Activated CD4-positive, alpha-beta memory T cell treated with anti-CD3 and anti-CD28 coated beads, Interleukin-2, amount 10 ng/mL, durations not matched to agents 7 days and 5 days (primary cell): Measurements from ENCODE around the gene ALDH1A1. TPM values are rescaled to one million over a fixed set of nuclear protein-coding genes. Genes with fewer than 3 reads are reported as not detected.

Experiments
- CTCF ChIA-PET: fragments of 350-600 bp; sonication (Branson Sonifier 250); formaldehyde crosslinking; loops from one replicate; lab custom pipeline; 2021; ENCODE audit warnings: antibody characterized with exemption, inconsistent platforms; lab: Charles Lee
- POLR2A ChIA-PET: fragments of 350-600 bp; sonication (Branson Sonifier 250); formaldehyde crosslinking; loops from one replicate; lab custom pipeline; 2021; ENCODE audit warnings: antibody characterized with exemption; lab: Charles Lee
- DNase-seq: peaks from one replicate; pipeline ENCODE4 v3.0.0-alpha.2; 2020
- H3K27ac Mint-ChIP-seq: one replicate; pipeline ENCODE4 v1.8.0; 2021; ENCODE audit warnings: mild to moderate bottlenecking, mixed read lengths
- H3K27me3 Mint-ChIP-seq: one replicate; pipeline ENCODE4 v1.8.0; 2021; ENCODE audit warnings: mixed read lengths
- H3K36me3 Mint-ChIP-seq: one replicate; pipeline ENCODE4 v1.8.0; 2021; ENCODE audit warnings: low read depth, mixed read lengths
- H3K4me1 Mint-ChIP-seq: one replicate; pipeline ENCODE4 v1.8.0; 2021; ENCODE audit warnings: mixed read lengths
- H3K4me3 Mint-ChIP-seq: one replicate; pipeline ENCODE4 v1.8.0; 2021; ENCODE audit warnings: mild to moderate bottlenecking, mixed read lengths
- H3K9me3 Mint-ChIP-seq: one replicate; pipeline ENCODE4 v1.8.0; 2021; ENCODE audit warnings: mixed read lengths
- total RNA-seq, 2 experiments: library from RNA; stranded (reverse); gene quantifications; one replicate each; pipeline ENCODE4 v1.2.3, GENCODE V29; 2021

ALDH1A1 gene
- total RNA-seq, 2 experiments from 2014 or later: not detected

GRCh38 chr9:72915659-72916058 lies 37.2 kb downstream of the ALDH1A1 start:
- no peak for DNase-seq
- ChIA-PET CTCF (no interaction called here), POLR2A (no interaction called here)
- H3K36me3 Mint-ChIP-seq: no peaks in the 10 kb centered on the region
- H3K27me3 Mint-ChIP-seq: peaks cover 2% of the 10 kb centered on the region
- H3K9me3 Mint-ChIP-seq: no peaks in the 10 kb centered on the region
- no peak overlapping the region for H3K4me3 Mint-ChIP-seq
- no peaks in the 10 kb centered on the region for H3K4me1 Mint-ChIP-seq
- H3K27ac Mint-ChIP-seq: no peak overlapping the region

GRCh38 chr9:72914750-72915149 lies 38.1 kb downstream of the ALDH1A1 start:
- ChIA-PET POLR2A (no interaction called here), CTCF (no interaction called here)
- no peak overlapping the region for H3K27ac Mint-ChIP-seq
- H3K36me3 Mint-ChIP-seq: no peaks in the 10 kb centered on the region
- no peaks in the 10 kb centered on the region for H3K4me1 Mint-ChIP-seq
- no peaks in the 10 kb centered on the region for H3K9me3 Mint-ChIP-seq
- H3K27me3 Mint-ChIP-seq: peaks cover 2% of the 10 kb centered on the region
- no peak for DNase-seq
- no peak overlapping the region for H3K4me3 Mint-ChIP-seq

DNA sequence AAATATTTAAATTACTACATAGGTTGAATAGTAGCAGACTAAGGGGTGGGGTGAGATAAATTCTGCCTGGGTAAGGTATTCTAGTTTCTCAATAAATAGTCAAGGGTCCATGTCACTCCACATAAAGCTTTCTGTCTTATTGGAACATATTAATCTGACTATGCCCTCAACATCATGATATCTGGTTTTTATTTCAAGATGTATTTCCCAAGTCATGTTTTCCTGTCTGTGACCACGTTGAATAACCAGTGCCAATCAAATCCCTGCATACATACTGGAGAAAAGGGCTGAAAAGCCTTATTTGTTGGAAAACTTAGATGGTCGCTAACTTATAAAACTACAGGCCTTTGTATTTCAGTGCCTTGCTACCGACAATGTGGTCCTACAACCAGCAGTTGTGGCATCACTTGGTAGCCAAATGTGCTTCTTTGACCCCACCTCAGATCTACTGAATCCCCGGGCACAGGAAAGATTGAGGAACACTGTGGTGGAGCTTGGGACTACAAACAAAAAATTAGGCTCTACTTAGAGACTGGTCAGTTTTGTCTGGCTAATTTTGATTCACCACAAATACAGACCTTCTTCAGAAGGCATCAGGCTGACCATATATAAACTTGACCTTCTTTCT lies 39.4 kb downstream of the ALDH1A1 start:
- H3K4me3 Mint-ChIP-seq: no peak overlapping the region
- ChIA-PET CTCF (no interaction called here), POLR2A (no interaction called here)

DNA sequence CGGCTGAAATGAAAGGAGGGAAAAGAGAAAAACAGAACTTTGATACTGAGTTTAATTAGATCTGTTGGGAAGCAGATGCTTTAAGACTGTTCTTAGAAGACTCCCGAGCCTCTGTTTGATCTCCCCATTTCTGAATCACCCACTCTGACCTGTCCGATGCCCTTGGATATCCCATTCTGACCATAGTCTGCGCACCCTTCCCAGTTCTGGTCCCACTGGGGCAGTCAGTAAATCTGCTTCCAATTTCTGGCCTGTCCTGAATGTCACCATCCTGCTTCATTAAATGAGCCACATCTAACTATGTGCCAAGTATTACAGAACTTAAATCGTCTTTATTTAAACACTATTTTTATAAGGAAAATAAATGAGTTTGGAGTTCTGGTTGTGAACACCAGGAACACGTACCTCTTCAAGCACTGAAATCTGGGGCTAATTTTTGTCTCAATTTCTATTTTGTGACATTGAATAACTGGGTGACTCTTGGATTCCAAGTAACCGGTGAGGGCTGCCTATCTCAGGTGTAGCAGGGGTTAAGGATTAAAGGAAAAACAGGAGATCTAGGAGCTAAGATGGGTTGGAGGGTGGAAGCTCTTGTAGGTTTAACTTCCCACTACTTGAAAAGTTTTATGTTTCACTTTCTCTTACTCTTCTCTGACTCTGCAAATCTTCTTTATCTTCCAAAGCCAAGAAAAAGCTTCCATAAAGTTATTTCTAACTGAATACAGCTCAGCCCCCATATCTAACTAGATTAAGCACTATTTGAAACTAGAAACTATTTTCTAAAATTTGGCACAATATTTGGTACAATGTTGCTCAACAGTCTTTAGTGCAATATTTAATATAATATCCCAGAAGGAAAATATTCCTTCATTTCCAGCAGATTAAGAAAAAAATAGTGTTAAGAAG lies 40.1 kb downstream of the ALDH1A1 start:
- Mint-ChIP-seq H3K9me3 (no peaks in the 10 kb centered on the region), H3K4me1 (no peaks in the 10 kb centered on the region), H3K36me3 (no peaks in the 10 kb centered on the region), H3K27ac (no peak overlapping the region), H3K4me3 (no peak overlapping the region), H3K27me3 (no peaks in the 10 kb centered on the region)
- DNase-seq: no peak
- ChIA-PET CTCF (no interaction called here), POLR2A (no interaction called here)

More for the DNA sequence above, 39.4 kb downstream of the ALDH1A1 start:
- no peaks in the 10 kb centered on the region for H3K27me3 Mint-ChIP-seq
- H3K4me1 Mint-ChIP-seq: no peaks in the 10 kb centered on the region
- no peak overlapping the region for H3K27ac Mint-ChIP-seq
- no peak for DNase-seq
- no peaks in the 10 kb centered on the region for H3K36me3 Mint-ChIP-seq
- no peaks in the 10 kb centered on the region for H3K9me3 Mint-ChIP-seq

DNA sequence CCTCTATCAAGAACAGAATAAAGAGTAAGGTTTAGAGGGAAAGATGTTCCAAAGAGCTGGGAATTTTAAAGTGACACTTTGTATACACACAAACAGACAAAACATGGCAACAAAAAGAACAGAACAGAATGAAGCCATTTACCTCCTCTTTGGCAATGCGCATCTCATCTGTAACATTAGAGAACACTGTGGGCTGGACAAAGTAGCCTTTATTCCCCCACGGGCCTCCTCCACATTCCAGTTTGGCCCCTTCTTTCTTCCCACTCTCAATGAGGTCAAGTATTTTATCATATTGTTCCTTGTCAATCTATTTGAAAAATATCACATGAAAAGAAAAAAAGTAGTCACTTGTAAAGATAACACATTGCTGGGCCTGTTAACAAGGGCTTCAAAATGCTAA lies 41.0 kb downstream of the ALDH1A1 start:
- ChIA-PET CTCF (no interaction called here), POLR2A (no interaction called here)

DNA sequence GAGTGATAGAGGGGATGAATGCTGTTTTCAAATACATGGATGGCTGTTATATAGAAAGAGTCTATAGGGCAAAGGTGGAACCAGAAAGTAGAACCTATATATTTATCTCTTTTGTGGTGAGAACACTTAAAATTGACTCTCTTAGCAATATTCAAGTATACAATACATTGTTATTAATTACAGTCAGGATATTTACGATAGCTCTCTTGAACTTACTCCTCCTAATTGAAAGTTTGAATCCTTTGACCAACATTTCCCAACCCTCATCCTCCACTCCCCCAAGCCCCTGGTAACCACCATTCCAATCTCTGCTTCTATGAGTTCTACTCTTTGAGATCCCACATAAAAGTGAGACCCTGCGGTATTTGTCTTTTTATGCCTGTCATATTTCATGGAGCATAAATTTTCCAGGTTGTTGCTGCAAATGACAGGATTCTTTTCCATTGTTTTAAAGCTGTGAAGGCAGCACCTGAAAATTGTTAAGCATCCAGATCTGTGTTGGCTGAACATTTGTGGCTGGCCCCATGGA lies 41.5 kb downstream of the ALDH1A1 start:
- H3K27me3 Mint-ChIP-seq: no peaks in the 10 kb centered on the region
- no peaks in the 10 kb centered on the region for H3K36me3 Mint-ChIP-seq
- ChIA-PET POLR2A (no interaction called here), CTCF (no interaction called here)
- H3K4me3 Mint-ChIP-seq: no peak overlapping the region
- no peak for DNase-seq
- H3K9me3 Mint-ChIP-seq: no peaks in the 10 kb centered on the region
- H3K27ac Mint-ChIP-seq: no peak overlapping the region
- no peaks in the 10 kb centered on the region for H3K4me1 Mint-ChIP-seq

More for the DNA sequence above, 41.0 kb downstream of the ALDH1A1 start:
- H3K36me3 Mint-ChIP-seq: no peaks in the 10 kb centered on the region
- H3K9me3 Mint-ChIP-seq: no peaks in the 10 kb centered on the region
- no peak overlapping the region for H3K27ac Mint-ChIP-seq
- no peak for DNase-seq
- H3K4me3 Mint-ChIP-seq: no peak overlapping the region
- H3K4me1 Mint-ChIP-seq: no peaks in the 10 kb centered on the region
- H3K27me3 Mint-ChIP-seq: no peaks in the 10 kb centered on the region

- DNase-seq: no peak
- H3K36me3 Mint-ChIP-seq: no peaks in the 10 kb centered on the region
- H3K4me1 Mint-ChIP-seq: no peaks in the 10 kb centered on the region
- no peak overlapping the region for H3K27ac Mint-ChIP-seq
- H3K27me3 Mint-ChIP-seq: peaks cover 5% of the 10 kb centered on the region
- ChIA-PET CTCF (no interaction called here), POLR2A (no interaction called here)
- no peak overlapping the region for H3K4me3 Mint-ChIP-seq
- H3K9me3 Mint-ChIP-seq: no peaks in the 10 kb centered on the region
Observed at GRCh38 chr9:72909428-72909827, 43.4 kb downstream of the ALDH1A1 start.

DNA sequence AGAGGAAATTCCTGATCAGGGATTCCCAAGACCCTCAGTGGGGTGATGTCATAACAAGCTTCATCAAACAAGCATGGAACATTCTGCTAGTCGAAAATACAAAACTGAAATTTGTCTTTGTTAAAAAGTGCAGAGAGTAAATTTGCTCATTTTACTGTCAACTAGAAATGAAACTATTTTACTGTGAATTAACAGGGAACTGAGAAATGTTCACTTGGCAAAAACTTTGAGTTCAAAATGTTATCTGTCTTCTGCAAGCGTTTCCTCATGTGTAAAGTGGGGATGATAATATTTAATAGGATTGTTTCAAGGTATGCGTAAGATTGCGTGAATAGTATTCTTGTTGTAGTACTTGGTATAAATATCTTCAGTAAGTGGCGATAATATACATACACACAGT lies 45.4 kb downstream of the ALDH1A1 start:
- Mint-ChIP-seq H3K9me3 (no peaks in the 10 kb centered on the region), H3K36me3 (no peaks in the 10 kb centered on the region), H3K27ac (no peak overlapping the region), H3K27me3 (peaks cover 8% of the 10 kb centered on the region), H3K4me3 (no peak overlapping the region), H3K4me1 (no peaks in the 10 kb centered on the region)
- POLR2A ChIA-PET: no interaction called here
- CTCF ChIA-PET: no interaction called here
- DNase-seq: no peak

GRCh38 chr9:72906810-72907209 lies 46.0 kb downstream of the ALDH1A1 start:
- CTCF ChIA-PET: no interaction called here
- DNase-seq: no peak
- Mint-ChIP-seq H3K4me3 (no peak overlapping the region), H3K27ac (no peak overlapping the region), H3K27me3 (peaks cover 8% of the 10 kb centered on the region), H3K9me3 (no peaks in the 10 kb centered on the region), H3K36me3 (no peaks in the 10 kb centered on the region), H3K4me1 (no peaks in the 10 kb centered on the region)
- POLR2A ChIA-PET: no interaction called here

GRCh38 chr9:72905514-72906480 lies 47.1 kb downstream of the ALDH1A1 start:
- no peaks in the 10 kb centered on the region for H3K36me3 Mint-ChIP-seq
- peaks cover 8% of the 10 kb centered on the region for H3K27me3 Mint-ChIP-seq

GRCh38 chr9:72904267-72905093 lies 48.4 kb downstream of the ALDH1A1 start:
- H3K9me3 Mint-ChIP-seq: no peaks in the 10 kb centered on the region
- no peak for DNase-seq
- CTCF ChIA-PET: no interaction called here

More at GRCh38 chr9:72905514-72906480, 47.1 kb downstream of the ALDH1A1 start:
- ChIA-PET POLR2A (no interaction called here), CTCF (no interaction called here)
- Mint-ChIP-seq H3K27ac (no peak overlapping the region), H3K4me1 (no peaks in the 10 kb centered on the region), H3K4me3 (no peak overlapping the region), H3K9me3 (no peaks in the 10 kb centered on the region)
- no peak for DNase-seq

GRCh38 chr9:72903103-72903502 lies 49.8 kb downstream of the ALDH1A1 start:
- Mint-ChIP-seq H3K36me3 (no peaks in the 10 kb centered on the region), H3K27ac (no peak overlapping the region), H3K27me3 (peaks cover 8% of the 10 kb centered on the region), H3K9me3 (no peaks in the 10 kb centered on the region), H3K4me1 (no peaks in the 10 kb centered on the region), H3K4me3 (no peak overlapping the region)
- POLR2A ChIA-PET: no interaction called here
- no peak for DNase-seq
- CTCF ChIA-PET: no interaction called here

More at GRCh38 chr9:72904267-72905093, 48.4 kb downstream of the ALDH1A1 start:
- Mint-ChIP-seq H3K36me3 (no peaks in the 10 kb centered on the region), H3K4me3 (no peak overlapping the region), H3K27ac (no peak overlapping the region), H3K4me1 (no peaks in the 10 kb centered on the region), H3K27me3 (peaks cover 8% of the 10 kb centered on the region)
- POLR2A ChIA-PET: no interaction called here
